Stimulated activated CD8-positive, alpha-beta memory T cell treated with anti-CD3 and anti-CD28 coated beads, Interleukin-2, amount 100 ng/mL, for 48 hours (primary cell): ENCODE measurements around the gene ZKSCAN2.

Source experiments
- DNase-seq, 2 donors: peaks; one replicate each; pipeline ENCODE4 v3.0.0-alpha.2; 2020; ENCODE audit warnings: low read depth in 2 of 2

ZKSCAN2 gene

GRCh38 chr16:25224731-25225319 lies 32.8 kb downstream of the ZKSCAN2 start:
- no peak for DNase-seq

- DNase-seq: no peak
Measured at GRCh38 chr16:25223964-25224363, 33.7 kb downstream of the ZKSCAN2 start.

DNA sequence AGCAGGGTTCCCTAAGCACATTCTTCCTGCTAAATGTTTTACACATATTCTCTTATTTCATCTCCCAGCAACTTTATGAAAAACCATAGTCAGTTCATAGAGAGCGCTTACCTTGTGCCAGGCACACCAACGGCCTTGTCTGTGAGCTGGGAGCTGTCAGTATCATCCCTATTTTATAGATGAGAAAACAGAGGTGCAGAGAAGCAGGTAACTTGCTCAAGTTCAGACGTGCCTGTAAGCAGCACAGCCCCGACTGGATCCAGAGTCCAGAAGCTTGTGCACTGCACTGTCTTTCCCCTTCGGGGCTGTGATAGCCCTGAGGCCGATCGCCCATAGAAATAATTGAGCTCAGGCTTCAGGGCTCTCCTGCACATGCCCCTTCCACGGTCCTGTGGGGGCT lies 34.7 kb downstream of the ZKSCAN2 start:
- DNase-seq: no peak

DNA sequence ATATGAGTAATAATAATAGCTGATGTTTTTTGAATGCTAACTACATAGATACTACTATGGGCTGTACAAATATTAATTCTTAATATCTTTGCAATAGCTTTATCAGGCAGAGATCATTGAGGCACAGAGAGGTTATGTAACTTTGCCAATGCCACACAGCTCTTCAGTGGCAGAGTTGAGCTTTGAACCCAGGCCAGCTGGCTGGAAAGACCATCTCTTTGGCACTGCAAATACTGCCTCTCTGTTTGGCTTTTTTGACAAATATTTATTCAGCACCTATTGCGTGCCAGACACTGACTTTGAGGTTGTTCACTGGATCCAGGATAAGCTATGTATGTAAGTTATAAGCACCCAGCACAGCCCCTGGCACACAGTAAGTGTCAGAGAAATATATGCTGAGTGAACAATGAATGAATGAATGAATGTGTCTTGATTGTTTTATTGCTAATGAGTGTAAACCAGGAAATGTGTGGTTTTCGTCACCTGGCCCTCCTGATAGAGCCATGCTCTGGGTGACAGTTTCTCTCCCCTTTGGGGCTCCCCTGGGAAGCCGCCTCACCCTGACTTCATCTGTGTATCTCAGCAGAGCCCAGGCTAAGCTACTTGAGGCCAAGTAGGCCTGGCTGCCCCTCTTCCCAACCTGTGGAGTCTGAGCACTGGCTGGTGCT lies 38.4 kb downstream of the ZKSCAN2 start:
- no peak for DNase-seq

- DNase-seq: no peak
Measured at GRCh38 chr16:25217921-25218320, 39.7 kb downstream of the ZKSCAN2 start.

- DNase-seq: no peak
Measured at GRCh38 chr16:25217112-25217511, 40.5 kb downstream of the ZKSCAN2 start.

- no peak for DNase-seq
Measured at GRCh38 chr16:25213709-25214397, 43.8 kb downstream of the ZKSCAN2 start.

DNA sequence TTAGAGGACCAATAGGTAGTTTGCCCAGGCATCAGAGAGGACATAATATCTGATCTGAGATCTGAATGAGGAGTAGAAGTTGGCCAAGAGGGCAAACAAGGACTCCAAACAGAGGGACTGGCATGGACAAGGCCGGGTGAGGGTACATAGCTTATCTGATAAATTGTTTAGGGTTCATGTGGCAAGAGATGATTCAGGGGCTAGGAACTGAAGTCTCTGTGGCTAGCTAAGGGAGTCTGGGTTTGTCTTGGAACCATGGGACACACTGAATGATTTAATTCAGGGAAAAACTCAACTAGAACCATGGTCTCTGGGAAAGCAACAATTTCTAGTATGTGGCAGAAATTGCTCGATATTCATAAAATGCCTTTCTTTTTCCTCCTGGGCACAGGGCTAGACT lies 45.0 kb downstream of the ZKSCAN2 start:
- DNase-seq: no peak

DNA sequence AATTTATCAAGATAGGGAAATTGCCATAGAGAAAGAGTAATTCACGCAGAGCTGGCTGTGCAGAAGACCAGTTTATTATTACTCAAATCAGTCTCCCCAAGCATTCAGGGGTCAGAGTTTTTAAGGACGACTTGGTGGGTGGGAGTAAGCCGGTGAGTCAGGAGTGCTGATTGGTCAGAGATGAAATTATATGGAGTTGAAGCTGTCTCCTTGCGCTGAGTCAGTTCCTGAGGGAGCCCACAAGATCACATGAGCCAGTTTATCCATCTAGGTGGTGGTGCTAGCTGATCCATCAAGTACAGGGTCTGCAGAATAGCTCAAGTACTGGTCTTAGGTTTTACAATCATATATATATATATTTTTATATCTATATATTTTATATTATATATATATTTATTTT lies 46.9 kb downstream of the ZKSCAN2 start:
- peak in 1 of 2 donors; percentile 2 for DNase-seq

- DNase-seq: no peak
Measured at GRCh38 chr16:25199457-25199856, 58.2 kb downstream of the ZKSCAN2 start.

DNA sequence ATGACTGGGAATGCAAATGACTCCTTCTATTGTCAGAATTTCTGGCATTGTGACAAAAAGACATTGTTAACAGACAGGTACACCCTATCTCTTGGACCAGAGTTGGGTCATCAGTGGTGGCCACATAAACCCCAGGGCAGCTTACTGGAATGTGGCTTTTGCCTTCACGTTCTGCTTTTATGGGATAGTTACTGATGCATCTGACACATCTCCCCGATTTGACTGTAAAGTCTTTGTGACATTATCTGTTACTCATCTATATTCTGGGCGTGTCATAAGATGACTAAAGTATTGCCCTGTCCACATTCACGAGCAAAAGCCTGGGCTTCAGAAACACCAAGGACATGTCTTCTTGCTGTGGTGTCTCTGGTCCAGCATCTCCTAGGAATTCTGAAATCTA lies 59.6 kb downstream of the ZKSCAN2 start:
- no peak for DNase-seq

- DNase-seq: no peak
Measured at GRCh38 chr16:25194273-25194878, 63.3 kb downstream of the ZKSCAN2 start.

DNA sequence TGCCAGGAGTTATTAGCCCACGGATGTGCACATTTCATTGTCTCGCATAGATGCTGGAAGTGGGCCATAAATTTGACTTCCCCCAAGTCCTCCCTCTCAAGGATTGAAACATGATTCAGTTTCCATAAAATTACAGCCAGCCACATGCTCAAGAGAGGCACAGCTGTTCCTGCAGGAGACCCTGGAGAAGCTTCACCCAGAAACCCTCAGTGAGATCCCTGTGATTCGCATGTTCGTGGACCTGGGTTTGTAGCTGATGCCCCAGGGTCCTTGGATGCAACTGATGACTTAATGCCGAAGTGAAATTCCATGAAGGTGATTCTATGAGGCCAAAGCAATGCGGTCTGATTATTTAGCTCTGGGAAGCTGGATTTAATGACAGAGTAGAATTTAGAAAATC lies 65.5 kb downstream of the ZKSCAN2 start:
- DNase-seq: no peak

DNA sequence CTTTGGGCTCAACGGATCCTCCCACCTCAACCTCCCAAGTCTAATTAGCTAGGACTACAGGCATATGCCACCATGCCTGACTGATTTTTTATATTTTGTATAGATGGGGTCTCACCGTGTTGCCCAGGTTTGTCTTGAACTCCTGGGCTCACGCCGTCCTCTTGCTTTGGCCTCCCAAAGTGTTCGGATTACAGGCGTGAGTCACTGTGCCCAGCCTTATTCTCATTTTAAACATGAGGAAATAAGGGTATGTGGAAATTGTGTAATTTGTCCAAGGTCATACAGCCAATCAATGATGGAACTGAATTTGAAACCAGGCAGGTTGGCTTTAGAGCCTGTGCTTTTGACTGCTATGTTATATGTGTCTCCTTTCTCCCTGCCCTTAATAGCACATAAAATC lies 68.3 kb downstream of the ZKSCAN2 start:
- no peak for DNase-seq

DNA sequence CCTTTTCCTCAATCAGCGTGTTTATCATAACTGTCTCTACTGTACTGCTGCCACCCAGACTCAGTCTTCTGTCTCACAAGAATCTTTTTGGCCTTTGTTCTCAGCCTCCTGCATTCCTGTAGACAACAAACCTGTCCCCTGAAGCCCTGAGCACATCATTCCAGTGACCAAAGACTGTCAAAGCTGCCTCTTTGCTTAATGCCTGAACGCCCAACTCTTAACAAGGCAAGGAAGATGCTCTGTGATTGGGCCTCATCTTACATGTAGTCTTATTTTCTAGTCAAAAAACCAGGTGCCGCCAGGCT lies 70.2 kb downstream of the ZKSCAN2 start:
- DNase-seq: no peak
